Immature natural killer cell (primary cell): Measurements from ENCODE around the gene ZNF728. TPM values are rescaled to one million over a fixed set of nuclear protein-coding genes. Genes with fewer than 3 reads are reported as not detected.

ENCODE experiments used
- polyA plus RNA-seq, 3 donors: library from polyadenylated mRNA; unstranded; fragments of 300-500 nt; fragmentation: Illumina TruSeq; gene quantifications; one replicate each; pipeline ENCODE4 v1.2.3, GENCODE V29; 2021

The ZNF728 gene
- polyA plus RNA-seq, 3 donors from 2014 or later: not detected

Other genes starting within 250 kb of the ZNF728 start
- not detected for gene ZNF99, start 219.0 kb downstream of the ZNF728 start, polyA plus RNA-seq
- not detected for gene ZNF723, start 170.9 kb downstream of the ZNF728 start, polyA plus RNA-seq
- under 1 TPM in 1 of 3 donors, not detected in 2; 0.21 TPM for gene ZNF730, start 113.8 kb upstream of the ZNF728 start, polyA plus RNA-seq
- 1 to 10 TPM in 1 of 3 donors, under 1 TPM in 1, not detected in 1; 0.77 to 2.4 TPM for gene ZNF724, start 247.2 kb upstream of the ZNF728 start, polyA plus RNA-seq